HG03460 (cell line): ENCODE measurements around the gene COL26A1.
"Not testable (repeated sequence)": the region's sequence is repeated elsewhere in the genome, so short reads cannot be mapped to it uniquely, and the experiment has no call there.

ENCODE experiments used
- ATAC-seq: cut with Tn5 transposase; IDR thresholded peaks from one replicate; pipeline ENCODE4 v1.9.1; 2021; ENCODE audit not compliant: unreplicated experiment

COL26A1 gene

DNA sequence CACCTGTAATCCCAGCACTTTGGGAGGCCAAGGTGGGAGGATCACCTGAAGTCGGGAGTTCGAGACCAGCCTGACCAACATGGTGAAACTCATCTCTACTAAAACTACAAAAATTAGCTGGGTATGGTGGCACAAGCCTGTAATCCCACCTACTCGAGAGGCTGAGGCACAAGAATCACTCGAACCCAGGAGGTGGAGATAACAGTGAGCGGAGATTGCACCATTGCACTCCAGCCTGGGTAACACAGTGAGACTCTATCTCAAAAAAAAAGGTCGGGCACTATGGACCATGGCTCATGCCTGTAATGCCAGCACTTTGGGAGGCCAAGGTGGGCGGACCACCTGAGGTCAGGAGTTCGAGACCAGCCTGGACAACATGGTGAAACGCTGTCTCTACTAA, 127.8 kb downstream of the COL26A1 start:
- not testable (repeated sequence) for ATAC-seq

- ATAC-seq = not testable (repeated sequence)
Observed at GRCh38 chr7:101491442-101491841, 128.8 kb downstream of the COL26A1 start.

- no peak for ATAC-seq
Observed at GRCh38 chr7:101494602-101495329, 132.1 kb downstream of the COL26A1 start.

DNA sequence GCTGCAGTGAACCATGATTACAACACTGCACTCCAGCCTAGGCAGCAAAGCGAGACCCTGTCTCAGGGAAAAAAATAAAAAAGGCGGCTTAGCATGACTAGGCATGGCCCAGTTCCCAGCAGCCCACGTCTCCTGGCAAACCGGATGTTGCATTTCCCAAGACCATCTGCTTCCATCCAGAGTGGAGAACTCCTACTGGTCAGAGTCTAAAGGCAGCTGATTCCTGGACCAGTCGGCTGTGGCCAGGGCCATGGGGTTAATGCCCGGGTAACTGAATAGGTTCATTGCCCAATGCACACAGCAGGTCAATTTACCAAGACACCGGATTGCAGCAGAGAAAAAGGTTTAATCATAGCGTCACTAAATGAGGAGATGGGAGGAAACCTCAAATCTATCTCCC, 133.3 kb downstream of the COL26A1 start:
- no peak for ATAC-seq

- no peak for ATAC-seq
Observed at GRCh38 chr7:101501351-101501750, 138.7 kb downstream of the COL26A1 start.

DNA sequence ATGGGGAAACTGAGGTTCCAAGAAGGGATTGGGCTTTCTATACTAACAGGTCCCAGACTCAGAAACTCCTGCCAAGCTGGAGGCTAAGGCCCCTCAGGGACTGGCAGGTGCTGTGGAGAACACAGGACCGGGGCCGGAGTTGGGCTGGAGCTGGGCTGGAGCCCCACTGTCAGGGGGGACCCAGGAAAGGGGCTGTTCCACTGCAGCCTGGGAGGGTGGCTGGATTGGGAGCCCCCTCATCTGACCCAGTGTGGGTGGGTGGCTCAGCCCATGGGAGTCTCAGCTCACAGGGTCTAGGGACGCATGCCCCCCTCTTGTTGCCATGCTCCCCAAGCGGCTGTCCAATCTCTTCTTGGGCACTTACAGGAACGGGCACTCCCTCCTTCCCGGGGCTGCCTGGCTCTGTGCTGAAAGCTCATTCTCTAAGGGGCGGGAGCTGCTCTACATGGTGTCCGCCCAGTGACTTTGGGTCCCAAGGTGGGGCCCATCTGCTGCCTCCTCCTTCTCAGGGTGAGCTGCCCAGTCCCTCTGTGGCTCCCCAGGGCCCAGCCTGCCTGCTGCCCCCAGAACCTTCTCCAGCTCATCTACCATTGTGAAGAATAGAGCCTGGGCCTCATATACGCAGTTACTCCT, 139.9 kb downstream of the COL26A1 start:
- ATAC-seq = no peak

GRCh38 chr7:101505510-101505909, 142.8 kb downstream of the COL26A1 start:
- not testable (repeated sequence) for ATAC-seq

GRCh38 chr7:101506531-101506930, 143.9 kb downstream of the COL26A1 start:
- no peak for ATAC-seq

GRCh38 chr7:101507327-101507726, 144.7 kb downstream of the COL26A1 start:
- ATAC-seq = no peak

DNA sequence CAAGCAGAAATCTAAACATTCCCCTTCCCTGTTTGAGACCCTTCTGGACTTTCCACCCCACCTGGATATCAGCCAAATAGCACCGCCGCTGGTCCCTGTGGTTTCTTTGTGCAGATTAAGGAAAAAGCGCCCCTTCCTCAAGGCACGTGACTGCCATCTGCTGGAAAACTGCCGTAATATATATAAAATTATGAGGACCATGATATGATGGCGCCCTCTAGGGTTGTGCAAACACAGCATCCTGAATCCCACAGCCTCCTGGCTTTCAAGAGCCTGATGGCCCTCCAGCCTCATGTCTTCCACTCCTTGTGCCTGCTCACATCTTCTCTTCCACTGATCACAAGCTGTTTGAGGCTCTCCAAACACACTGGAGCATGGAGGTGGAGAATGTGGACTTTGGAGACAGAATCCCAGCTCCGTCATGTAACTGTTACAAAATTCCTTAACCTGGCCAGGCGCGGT, 145.1 kb downstream of the COL26A1 start:
- no peak for ATAC-seq

GRCh38 chr7:101510297-101510696, 147.6 kb downstream of the COL26A1 start:
- ATAC-seq = no peak

GRCh38 chr7:101511965-101512364, 149.3 kb downstream of the COL26A1 start:
- no peak for ATAC-seq

- ATAC-seq = no peak
Observed at GRCh38 chr7:101516851-101517250, 154.2 kb downstream of the COL26A1 start.

GRCh38 chr7:101517304-101517703, 154.6 kb downstream of the COL26A1 start:
- ATAC-seq = no peak

DNA sequence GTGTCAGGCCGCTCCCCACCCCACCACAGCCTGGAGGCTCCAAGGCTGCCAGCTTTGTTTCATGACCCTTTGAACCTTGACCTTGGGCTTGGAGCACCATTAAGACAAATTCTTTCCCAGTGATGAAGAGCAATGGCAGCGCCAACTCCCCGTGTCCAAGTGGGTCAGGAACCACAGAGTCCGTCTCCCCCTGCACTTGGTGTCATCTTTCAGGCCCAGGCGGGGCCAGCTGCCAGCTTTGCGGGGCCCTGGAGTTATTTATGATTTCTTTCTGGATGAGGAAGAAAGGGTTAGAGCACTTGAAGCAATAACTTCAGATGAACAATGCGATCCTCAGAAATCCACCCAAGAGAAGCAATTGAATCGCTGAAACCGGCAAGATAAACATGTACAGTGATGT, 155.7 kb downstream of the COL26A1 start:
- ATAC-seq = no peak

DNA sequence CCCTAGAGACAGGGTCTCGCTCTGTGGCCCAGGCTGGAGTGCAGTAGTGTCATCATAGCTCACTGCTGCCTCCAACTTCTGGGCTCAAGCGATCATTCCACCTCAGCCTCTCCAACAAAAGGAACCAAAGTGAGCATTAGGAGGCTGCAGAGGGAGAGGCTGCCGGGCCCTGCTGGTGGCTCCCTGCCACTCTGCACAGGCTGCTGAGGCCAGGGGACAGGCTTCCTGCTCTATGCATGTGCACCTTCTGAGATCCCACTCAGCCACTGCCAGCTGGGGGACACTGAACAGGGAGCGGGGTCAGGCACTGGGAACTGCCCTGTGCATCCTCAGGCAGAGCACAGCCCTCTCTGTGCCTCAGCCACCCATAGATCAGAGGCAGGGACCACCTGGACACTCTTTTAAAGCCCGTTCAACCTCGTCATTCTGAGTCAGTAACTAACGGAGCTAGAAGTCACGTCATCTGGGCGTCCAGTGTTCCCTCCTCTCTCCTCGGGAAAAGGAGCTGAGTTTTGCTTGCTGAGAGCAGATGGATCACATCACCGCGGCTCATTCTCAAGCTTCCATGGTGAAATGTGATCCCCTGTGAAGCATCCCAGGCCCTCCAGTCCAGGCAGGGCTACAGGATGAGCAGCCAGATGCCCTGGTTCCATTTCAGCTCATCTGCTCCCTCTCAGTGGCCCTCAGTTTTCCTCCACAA, 156.8 kb downstream of the COL26A1 start:
- no peak for ATAC-seq

DNA sequence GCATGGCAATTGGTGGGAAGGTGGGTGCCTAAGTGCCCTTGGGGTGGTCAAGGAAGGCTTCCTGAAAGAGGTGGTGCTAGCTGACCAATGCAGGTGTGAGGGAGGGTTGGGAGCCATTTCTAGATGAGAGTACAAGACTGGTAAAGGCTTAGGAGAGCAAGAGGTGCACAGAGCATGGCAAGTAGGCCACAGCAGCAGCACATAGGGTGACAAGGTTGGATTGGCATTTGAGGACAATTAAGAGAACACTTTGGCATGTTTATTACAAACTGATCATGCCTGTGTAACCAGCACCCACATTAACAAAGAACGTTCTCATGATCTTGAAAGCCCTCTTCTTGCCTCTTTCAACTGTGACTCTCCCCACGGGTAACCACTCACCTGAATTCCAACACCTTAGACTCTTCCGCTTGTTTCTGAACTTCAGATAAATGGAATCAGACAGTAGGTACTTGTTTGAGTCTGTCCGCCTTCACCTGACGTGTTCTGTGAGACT, 158.8 kb downstream of the COL26A1 start:
- ATAC-seq = no peak

- no peak for ATAC-seq
Observed at GRCh38 chr7:101522021-101522420, 159.3 kb downstream of the COL26A1 start.

DNA sequence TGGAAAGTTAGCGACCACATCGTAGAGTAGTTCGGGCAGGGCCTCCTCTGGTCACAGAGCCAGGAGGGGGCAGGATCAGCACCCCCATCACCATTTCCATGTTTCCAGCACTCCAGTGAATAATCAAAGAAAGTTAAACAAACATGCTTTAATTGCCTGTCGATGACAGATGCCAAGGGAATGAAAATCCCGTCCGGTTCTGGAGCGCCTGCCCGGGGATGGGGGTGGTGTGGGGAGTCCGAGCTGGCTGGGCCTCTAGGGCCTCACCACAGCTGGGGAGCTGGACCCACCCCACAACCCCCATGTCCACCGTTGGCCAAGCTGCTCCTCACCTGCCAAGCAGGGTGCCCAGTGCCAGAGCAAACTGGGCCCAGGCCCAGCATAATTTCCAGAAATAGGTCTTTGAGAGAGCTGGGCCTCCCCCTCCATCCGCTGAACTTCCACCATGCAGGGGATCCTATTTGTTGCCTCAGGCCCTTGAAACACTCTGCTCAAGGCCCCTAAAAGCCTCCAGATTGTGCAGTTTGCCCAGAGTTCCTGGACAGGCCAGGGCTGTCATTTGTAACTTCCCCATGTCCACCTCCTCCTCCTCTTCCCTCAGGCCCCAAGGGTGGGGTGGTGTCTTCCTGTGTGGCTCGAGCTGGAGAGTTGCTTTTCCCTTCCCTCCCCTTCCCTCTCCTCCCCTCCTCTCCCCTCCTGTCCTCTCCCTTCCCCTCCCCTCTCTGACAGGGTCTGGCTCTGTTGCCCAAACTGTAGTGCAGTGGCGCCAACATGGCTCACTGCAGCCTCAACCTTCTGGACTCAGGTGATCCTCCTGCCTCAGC, 165.4 kb downstream of the COL26A1 start:
- ATAC-seq = no peak

DNA sequence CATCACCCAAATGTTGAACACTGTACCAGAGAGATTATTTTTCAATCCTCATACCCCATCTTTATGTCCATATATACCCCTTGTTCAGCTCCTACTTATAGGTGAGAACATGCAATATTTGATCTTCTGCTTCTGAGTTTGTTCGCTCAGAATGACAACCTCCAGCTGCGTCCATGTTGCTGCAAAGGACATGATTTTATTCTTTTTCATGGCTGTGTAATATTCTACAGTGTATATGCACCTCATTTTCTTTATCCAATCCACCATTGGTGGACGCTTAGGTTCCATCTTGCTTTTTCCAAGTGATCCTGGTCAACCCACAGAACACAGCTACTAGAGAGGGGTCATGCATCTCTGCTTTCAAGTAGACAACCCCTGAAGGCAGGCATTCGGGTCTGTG, 166.9 kb downstream of the COL26A1 start:
- no peak for ATAC-seq
